GM19397 (cell line): ENCODE measurements around the gene SLC44A3.

Experiments used
- ATAC-seq: cut with Tn5 transposase; IDR thresholded peaks from one replicate; pipeline ENCODE4 v1.9.1; 2021; ENCODE audit warnings: mild to moderate bottlenecking, moderate library complexity; ENCODE audit not compliant: unreplicated experiment

The SLC44A3 gene

DNA sequence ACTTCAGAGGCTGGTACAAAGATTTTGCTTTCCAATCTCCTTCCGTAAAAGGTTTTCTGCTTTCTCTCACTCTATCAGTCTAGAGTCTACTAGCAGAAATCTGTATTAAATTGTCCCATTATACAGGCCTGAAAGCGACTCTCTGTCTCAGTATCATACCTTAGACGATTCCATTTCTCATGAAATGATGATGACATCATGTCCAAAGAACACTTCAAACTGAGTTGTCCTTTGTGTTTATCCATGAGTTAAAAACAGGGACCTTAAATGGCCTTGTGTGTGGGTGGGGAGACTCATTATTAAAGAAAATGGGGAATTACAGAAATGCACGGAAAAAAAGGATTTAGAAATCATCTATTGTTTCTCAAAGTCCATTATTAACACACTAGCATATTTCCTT, 21.0 kb upstream of the SLC44A3 start:
- no peak for ATAC-seq

- no peak for ATAC-seq
Measured at GRCh38 chr1:94801919-94802546, 18.1 kb upstream of the SLC44A3 start.

GRCh38 chr1:94803106-94803505, 17.1 kb upstream of the SLC44A3 start:
- no peak for ATAC-seq

GRCh38 chr1:94803517-94804441, 16.4 kb upstream of the SLC44A3 start:
- ATAC-seq = no peak

DNA sequence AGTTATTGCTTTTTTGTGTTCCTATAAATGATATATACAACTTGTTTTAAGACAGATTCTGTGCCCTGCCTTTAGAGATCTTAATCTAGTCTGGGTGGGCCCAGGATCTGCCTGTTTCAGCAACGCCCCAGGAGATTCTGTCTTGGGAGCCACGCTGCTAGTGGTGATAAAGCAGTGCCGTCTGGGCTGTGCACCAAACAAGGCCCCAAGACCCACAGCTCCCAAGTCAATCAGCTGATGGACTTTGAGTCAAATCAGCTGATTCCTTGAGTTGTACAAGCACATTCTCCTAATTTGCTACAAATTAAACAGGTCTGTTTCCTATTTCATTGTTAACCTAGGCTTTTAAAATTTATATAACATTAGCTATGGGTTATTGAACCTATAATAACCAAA, 15.7 kb upstream of the SLC44A3 start:
- no peak for ATAC-seq

GRCh38 chr1:94805912-94806311, 14.2 kb upstream of the SLC44A3 start:
- ATAC-seq = no peak

- no peak for ATAC-seq
Measured at GRCh38 chr1:94806441-94806871, 13.7 kb upstream of the SLC44A3 start.

DNA sequence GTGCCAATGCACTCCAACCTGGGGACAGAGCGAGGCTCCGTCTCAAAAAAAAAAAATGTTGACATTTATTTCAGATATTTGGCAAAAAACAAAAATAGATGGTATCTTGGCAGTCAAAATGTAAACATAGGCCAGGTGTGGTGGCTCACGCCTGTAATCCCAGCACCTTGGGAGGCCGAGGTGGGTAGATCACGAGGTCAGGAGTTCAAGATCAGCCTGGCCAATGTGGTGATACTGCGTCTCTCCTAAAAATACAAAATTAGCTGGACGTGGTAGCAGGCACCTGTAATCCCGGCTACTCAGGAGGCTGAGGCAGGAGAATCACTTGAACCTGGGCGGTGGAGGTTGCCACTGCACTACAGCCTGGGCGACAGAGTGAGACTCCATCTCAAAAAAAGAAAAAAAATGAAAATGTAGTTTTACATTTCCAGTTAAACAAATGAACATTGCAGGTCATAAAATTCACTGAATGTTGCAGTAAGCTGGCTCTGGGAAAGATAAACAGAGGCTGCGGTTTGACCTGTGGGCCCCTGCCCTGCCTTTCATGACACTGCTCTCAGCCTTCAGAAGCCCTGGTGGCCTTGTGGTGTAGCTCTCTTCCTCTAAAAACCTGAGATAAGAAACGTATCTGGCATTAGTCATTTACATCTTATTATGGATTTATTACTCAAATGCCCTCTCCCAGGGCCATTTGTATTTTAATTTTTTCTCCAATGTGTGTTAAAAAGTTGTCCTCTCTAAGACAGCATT, 12.2 kb upstream of the SLC44A3 start:
- no peak for ATAC-seq

DNA sequence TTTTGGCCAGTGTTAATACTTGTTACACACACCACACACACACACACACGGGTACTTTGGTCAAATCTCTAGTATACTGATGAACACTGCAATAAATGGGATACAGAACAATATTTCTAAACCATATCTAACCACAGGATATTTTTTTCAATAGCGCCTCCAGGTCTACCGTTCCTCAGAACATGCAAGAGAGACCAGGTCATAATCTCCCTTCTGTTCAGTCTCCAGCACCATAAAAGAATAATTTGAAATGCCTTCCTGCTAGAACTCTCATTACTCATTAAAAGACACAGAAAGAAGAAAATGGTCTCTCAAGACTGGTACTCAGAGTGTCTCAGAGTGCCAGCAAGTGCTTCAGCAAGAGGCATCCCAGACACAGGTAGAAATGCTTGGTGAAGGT, 11.5 kb upstream of the SLC44A3 start:
- no peak for ATAC-seq

- no peak for ATAC-seq
Measured at GRCh38 chr1:94812985-94813384, 7.2 kb upstream of the SLC44A3 start.

DNA sequence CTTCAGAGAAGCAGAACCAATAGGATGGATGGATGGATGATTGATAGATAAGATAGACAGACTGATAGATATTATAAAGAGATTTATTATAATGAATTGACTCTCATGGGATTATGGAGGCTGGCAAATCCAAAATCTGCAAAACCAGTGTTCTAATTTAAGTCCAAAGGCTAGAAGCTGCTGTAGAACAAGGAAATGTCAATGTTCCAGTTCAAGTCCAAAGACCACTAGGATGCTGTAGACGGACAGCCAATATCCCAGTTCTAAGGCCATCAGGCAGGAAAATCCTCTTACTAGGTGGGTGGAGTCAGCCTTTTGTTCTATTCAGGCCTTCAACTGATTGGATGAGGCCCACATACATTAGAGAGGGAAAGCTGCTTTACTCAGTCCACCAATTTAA, 4.1 kb upstream of the SLC44A3 start:
- ATAC-seq = no peak

- ATAC-seq = no peak
Measured at GRCh38 chr1:94817712-94818111, 2.4 kb upstream of the SLC44A3 start.

DNA sequence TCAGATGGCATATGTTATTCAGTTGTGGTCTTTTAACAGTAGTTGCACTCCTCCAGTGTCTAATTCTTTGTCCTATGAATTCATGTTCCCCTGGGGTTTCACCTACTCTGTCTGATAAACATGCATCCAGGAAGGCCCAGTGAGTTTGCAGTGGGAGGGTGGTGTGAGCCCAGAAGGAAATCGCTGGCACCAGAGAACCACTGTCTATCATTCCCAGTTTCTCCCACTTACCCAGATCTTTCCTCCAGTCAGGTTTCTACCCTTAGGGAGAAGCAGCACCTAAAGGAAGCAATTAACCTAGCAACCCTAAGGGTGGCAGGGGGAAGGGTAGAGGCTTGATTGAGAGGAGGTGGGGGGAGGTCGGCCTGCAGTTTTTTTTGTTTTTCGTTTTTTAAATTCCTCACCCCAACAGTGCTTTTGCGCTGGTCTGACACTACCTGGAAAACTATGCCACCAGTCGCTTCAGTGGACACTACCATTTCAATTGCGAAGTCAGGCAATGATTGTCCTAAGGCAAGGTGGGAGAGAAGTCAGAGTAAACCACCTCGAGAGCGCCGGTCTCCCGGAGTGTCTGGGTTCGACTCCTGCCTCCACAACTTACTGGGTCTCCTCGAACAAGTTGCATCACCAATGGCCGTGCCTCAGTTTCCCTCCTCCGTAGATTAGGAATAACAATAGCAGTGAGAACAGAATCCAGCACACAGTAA, 766 bp upstream of the SLC44A3 start:
- no peak for ATAC-seq

GRCh38 chr1:94820936-94821335, 779 bp downstream of the SLC44A3 start:
- no peak for ATAC-seq

GRCh38 chr1:94821636-94822305, 1.6 kb downstream of the SLC44A3 start:
- ATAC-seq = no peak

- ATAC-seq = no peak
Measured at GRCh38 chr1:94823116-94823515, 3.0 kb downstream of the SLC44A3 start.

- no peak for ATAC-seq
Measured at GRCh38 chr1:94825936-94826335, 5.8 kb downstream of the SLC44A3 start.

DNA sequence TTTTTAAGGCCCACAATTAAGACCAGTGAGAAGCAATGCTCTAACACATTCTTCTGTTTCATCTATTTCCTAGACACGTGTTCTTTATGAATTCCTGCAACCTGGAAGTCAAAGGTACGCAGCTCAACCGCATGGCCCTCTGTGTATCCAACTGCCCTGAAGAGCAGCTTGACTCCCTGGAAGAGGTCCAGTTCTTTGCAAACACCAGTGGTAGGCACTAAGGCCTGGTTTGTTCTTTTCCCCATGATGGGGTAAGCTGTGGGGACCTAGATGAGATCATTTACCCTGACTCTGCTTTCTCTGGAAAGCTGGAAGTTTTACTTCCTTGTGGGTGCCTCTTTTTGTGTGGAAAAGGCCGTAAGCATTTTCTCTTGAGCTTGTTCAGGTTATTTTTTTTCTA, 7.3 kb downstream of the SLC44A3 start:
- ATAC-seq = no peak

GRCh38 chr1:94828251-94828650, 8.1 kb downstream of the SLC44A3 start:
- no peak for ATAC-seq

- no peak for ATAC-seq
Measured at GRCh38 chr1:94831641-94832040, 11.5 kb downstream of the SLC44A3 start.
